Activated naive CD4-positive, alpha-beta T cell (primary cell): ENCODE results near the gene STXBP5.

Experiments used
- DNase-seq, 4 experiments: peaks; one replicate each; lab custom pipeline; 2025; lab: John Stamatoyannopoulos, UW

STXBP5 gene

GRCh38 chr6:147211349-147211748 is 7.1 kb downstream of the STXBP5 start:
- DNase-seq = no peak

- DNase-seq = no peak
Measured at GRCh38 chr6:147211831-147212230, 7.6 kb downstream of the STXBP5 start.

GRCh38 chr6:147212622-147213021 is 8.4 kb downstream of the STXBP5 start:
- no peak for DNase-seq

- no peak for DNase-seq
Measured at GRCh38 chr6:147213772-147214171, 9.6 kb downstream of the STXBP5 start.

GRCh38 chr6:147214248-147215227 is 10.3 kb downstream of the STXBP5 start:
- no peak for DNase-seq

GRCh38 chr6:147216915-147217314 is 12.7 kb downstream of the STXBP5 start:
- no peak for DNase-seq

- DNase-seq = no peak
Measured at GRCh38 chr6:147217840-147218404, 13.7 kb downstream of the STXBP5 start.

GRCh38 chr6:147218797-147219196 is 14.6 kb downstream of the STXBP5 start:
- DNase-seq = no peak

- no peak for DNase-seq
Measured at GRCh38 chr6:147219463-147219862, 15.2 kb downstream of the STXBP5 start.

- no peak for DNase-seq
Measured at GRCh38 chr6:147220345-147220744, 16.1 kb downstream of the STXBP5 start.

GRCh38 chr6:147221739-147222138 is 17.5 kb downstream of the STXBP5 start:
- no peak for DNase-seq

- no peak for DNase-seq
Measured at GRCh38 chr6:147222160-147222838, 18.1 kb downstream of the STXBP5 start.

GRCh38 chr6:147223736-147224135 is 19.5 kb downstream of the STXBP5 start:
- DNase-seq = no peak

GRCh38 chr6:147226163-147226724 is 22.0 kb downstream of the STXBP5 start:
- DNase-seq = no peak

- DNase-seq = no peak
Measured at GRCh38 chr6:147226877-147227276, 22.7 kb downstream of the STXBP5 start.

GRCh38 chr6:147227770-147228320 is 23.6 kb downstream of the STXBP5 start:
- no peak for DNase-seq

- DNase-seq = no peak
Measured at GRCh38 chr6:147231589-147231988, 27.4 kb downstream of the STXBP5 start.

- no peak for DNase-seq
Measured at GRCh38 chr6:147234685-147235084, 30.5 kb downstream of the STXBP5 start.

- DNase-seq = no peak
Measured at GRCh38 chr6:147238164-147238563, 33.9 kb downstream of the STXBP5 start.

- DNase-seq = no peak
Measured at GRCh38 chr6:147238906-147239305, 34.7 kb downstream of the STXBP5 start.

- DNase-seq = no peak
Measured at GRCh38 chr6:147244832-147245231, 40.6 kb downstream of the STXBP5 start.

GRCh38 chr6:147245693-147246092 is 41.5 kb downstream of the STXBP5 start:
- DNase-seq = no peak
